Astrocyte (in vitro differentiated cells and primary cell): ENCODE measurements around the gene IGSF21. TPM values are rescaled to one million over a fixed set of nuclear protein-coding genes. Genes with fewer than 3 reads are reported as not detected.

Experiments used
- DNase-seq: peaks from one replicate; pipeline ENCODE4 v3.0.0-alpha.2; 2010; ENCODE audit warnings: low read depth
- FAIRE-seq: peaks from 2 replicates; lab custom pipeline; 2011; peaks lifted over from hg19 to GRCh38; lab: Jason Lieb, UNC
- H2AFZ ChIP-seq: 2 replicates; pipeline ENCODE4 v1.6.0; 2012; ENCODE audit warnings: low read depth, low read length, inconsistent platforms
- H3K27ac ChIP-seq: 2 replicates; pipeline ENCODE4 v1.5.1; 2011; ENCODE audit warnings: low read depth, low read length, inconsistent platforms
- H3K27me3 ChIP-seq: 2 replicates; pipeline ENCODE4 v1.6.0; 2011; ENCODE audit warnings: low read length, inconsistent platforms; ENCODE audit not compliant: insufficient read depth
- H3K36me3 ChIP-seq: 2 replicates; pipeline ENCODE4 v1.5.1; 2011; ENCODE audit warnings: low read length, inconsistent platforms; ENCODE audit not compliant: insufficient read depth
- H3K4me1 ChIP-seq: 2 replicates; pipeline ENCODE4 v1.5.1; 2011; ENCODE audit warnings: low read length, inconsistent platforms; ENCODE audit not compliant: insufficient read depth
- H3K4me2 ChIP-seq: 2 replicates; pipeline ENCODE4 v1.6.0; 2012; ENCODE audit warnings: low read length, inconsistent platforms
- H3K4me3 ChIP-seq: 2 replicates; pipeline ENCODE4 v1.5.1; 2011; ENCODE audit warnings: low read depth, mild to moderate bottlenecking, low read length, inconsistent platforms; ENCODE audit not compliant: insufficient read depth
- H3K79me2 ChIP-seq: 2 replicates; pipeline ENCODE4 v1.6.0; 2012; ENCODE audit warnings: mild to moderate bottlenecking, low read length, inconsistent platforms; ENCODE audit not compliant: insufficient read depth
- H3K9ac ChIP-seq: 2 replicates; pipeline ENCODE4 v1.6.0; 2012; ENCODE audit warnings: mild to moderate bottlenecking, low read length, inconsistent platforms
- H3K9me3 ChIP-seq: 2 replicates; pipeline ENCODE4 v1.5.1; 2012; ENCODE audit warnings: low read depth, mild to moderate bottlenecking, low read length, inconsistent platforms; ENCODE audit not compliant: insufficient read depth
- H4K20me1 ChIP-seq: 2 replicates; pipeline ENCODE4 v1.6.0; 2012; ENCODE audit warnings: low read length, inconsistent platforms; ENCODE audit not compliant: insufficient read depth
- H3K27ac Mint-ChIP-seq: one replicate; pipeline ENCODE4 v1.8.0; 2021; ENCODE audit warnings: mild to moderate bottlenecking, mixed read lengths; ENCODE audit not compliant: unreplicated experiment
- H3K27me3 Mint-ChIP-seq: one replicate; pipeline ENCODE4 v1.8.0; 2021; ENCODE audit warnings: low read depth, mixed read lengths; ENCODE audit not compliant: unreplicated experiment
- H3K36me3 Mint-ChIP-seq: one replicate; pipeline ENCODE4 v1.8.0; 2021; ENCODE audit warnings: low read depth, mixed read lengths; ENCODE audit not compliant: unreplicated experiment
- H3K4me1 Mint-ChIP-seq: one replicate; pipeline ENCODE4 v1.8.0; 2021; ENCODE audit warnings: low read depth, mixed read lengths; ENCODE audit not compliant: unreplicated experiment
- H3K4me3 Mint-ChIP-seq: one replicate; pipeline ENCODE4 v1.8.0; 2021; ENCODE audit warnings: mild to moderate bottlenecking, moderate library complexity, mixed read lengths; ENCODE audit not compliant: unreplicated experiment
- H3K9me3 Mint-ChIP-seq: one replicate; pipeline ENCODE4 v1.8.0; 2021; ENCODE audit warnings: mild to moderate bottlenecking, mixed read lengths; ENCODE audit not compliant: unreplicated experiment
- EZH2 ChIP-seq: IDR thresholded peaks from 2 replicates; pipeline ENCODE4 v1.6.1; 2012; ENCODE audit warnings: mild to moderate bottlenecking, low read length, inconsistent platforms; ENCODE audit not compliant: insufficient read depth
- total RNA-seq: library from RNA; stranded (reverse); gene quantifications from 2 replicates; pipeline ENCODE4 v1.2.1, GENCODE V29; 2021
- TF ChIP-seq, protein P1 (sequence below): IDR thresholded peaks from 2 replicates; pipeline ENCODE4 v1.5.1; 2011; ENCODE audit warnings: low read depth, mild to moderate bottlenecking, inconsistent platforms, low read length, moderate library complexity; ENCODE audit not compliant: insufficient read depth

Gene IGSF21
- total RNA-seq, 1 donor from 2014 or later: not detected

DNA sequence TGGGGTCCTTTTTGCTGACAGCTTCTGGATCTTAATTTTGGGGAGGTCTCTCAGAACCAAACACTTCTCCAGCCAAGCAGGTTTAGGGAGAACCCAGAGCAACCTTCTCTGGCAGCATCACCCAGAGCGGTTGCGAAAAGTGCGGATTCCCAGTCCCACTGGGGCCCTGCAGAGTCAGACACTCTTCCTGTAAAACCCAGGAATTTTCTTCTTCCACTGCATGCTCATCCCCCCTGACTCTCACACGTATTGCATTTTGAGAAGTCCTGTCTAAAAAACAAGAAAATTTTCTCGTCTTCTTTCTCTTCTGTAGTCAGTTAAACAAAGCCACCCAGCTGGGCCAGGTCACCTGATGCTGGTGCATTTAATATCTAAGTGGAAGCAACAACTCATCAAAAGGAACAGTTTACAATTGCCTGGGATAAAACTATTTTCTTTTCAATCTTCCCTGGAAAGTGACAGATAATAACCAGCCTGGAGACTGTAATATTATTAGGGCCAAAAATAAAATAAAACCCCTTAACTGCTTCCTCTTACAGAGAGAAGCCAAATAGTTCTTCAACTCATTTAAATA lies 156.0 kb downstream of the IGSF21 start:
- FAIRE-seq (no peak), DNase-seq (no peak)
- Histone ChIP-seq H3K79me2 (no peaks in the 10 kb centered on the region), H3K27me3 (no peaks in the 10 kb centered on the region), H3K9ac (no peak overlapping the region), H3K36me3 (no peaks in the 10 kb centered on the region), H3K4me1 (no peaks in the 10 kb centered on the region), H2AFZ (no peak overlapping the region), H4K20me1 (no peaks in the 10 kb centered on the region), H3K4me2 (no peak overlapping the region), H3K27ac (no peak overlapping the region), H3K4me3 (no peak overlapping the region), H3K9me3 (no peaks in the 10 kb centered on the region)
- Mint-ChIP-seq H3K27ac (no peak overlapping the region), H3K4me3 (no peak overlapping the region), H3K4me1 (no peaks in the 10 kb centered on the region), H3K36me3 (no peaks in the 10 kb centered on the region), H3K27me3 (peaks cover 67% of the 10 kb centered on the region), H3K9me3 (peaks cover 1% of the 10 kb centered on the region)
- TF ChIP-seq, protein P1, sequence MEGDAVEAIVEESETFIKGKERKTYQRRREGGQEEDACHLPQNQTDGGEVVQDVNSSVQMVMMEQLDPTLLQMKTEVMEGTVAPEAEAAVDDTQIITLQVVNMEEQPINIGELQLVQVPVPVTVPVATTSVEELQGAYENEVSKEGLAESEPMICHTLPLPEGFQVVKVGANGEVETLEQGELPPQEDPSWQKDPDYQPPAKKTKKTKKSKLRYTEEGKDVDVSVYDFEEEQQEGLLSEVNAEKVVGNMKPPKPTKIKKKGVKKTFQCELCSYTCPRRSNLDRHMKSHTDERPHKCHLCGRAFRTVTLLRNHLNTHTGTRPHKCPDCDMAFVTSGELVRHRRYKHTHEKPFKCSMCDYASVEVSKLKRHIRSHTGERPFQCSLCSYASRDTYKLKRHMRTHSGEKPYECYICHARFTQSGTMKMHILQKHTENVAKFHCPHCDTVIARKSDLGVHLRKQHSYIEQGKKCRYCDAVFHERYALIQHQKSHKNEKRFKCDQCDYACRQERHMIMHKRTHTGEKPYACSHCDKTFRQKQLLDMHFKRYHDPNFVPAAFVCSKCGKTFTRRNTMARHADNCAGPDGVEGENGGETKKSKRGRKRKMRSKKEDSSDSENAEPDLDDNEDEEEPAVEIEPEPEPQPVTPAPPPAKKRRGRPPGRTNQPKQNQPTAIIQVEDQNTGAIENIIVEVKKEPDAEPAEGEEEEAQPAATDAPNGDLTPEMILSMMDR: no peak
- TF ChIP-seq EZH2: no peak

DNA sequence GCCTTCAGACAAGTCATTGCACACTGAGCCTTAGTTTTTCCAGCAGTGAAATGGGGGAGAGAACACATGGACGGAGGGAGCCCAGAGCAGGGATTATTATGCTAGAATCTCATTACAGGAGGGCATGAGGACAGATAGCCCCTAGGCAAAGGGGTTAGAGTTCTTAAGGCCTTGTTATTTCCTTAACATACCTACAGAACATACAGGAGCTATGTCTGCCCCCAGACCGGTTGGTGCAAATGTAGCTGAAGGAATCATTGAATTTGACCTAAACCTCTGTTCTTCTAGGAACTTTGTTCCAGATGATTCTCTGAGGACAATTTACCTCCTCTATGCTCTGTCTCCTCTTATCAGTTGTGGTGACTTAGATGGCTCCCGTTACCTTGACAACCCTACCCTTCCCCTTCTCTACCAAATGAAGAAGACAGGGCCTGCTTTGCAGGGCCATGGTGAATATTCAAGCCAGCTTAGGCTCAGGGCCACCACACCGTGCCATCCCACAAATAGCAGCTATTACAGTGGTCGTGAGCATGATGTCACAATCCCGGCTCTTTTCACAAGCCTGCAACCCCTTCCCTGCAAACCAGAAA lies 156.9 kb downstream of the IGSF21 start:
- H3K36me3 ChIP-seq: no peaks in the 10 kb centered on the region
- DNase-seq: no peak
- H3K9me3 ChIP-seq: no peaks in the 10 kb centered on the region
- no peaks in the 10 kb centered on the region for H3K79me2 ChIP-seq
- H3K27me3 ChIP-seq: no peaks in the 10 kb centered on the region
- H3K4me1 ChIP-seq: no peaks in the 10 kb centered on the region
- H3K9ac ChIP-seq: no peak overlapping the region
- H3K4me3 ChIP-seq: no peak overlapping the region
- Mint-ChIP-seq H3K9me3 (peaks cover under 1% of the 10 kb centered on the region), H3K36me3 (no peaks in the 10 kb centered on the region), H3K4me3 (no peak overlapping the region), H3K4me1 (no peaks in the 10 kb centered on the region), H3K27ac (no peak overlapping the region), H3K27me3 (peaks cover 67% of the 10 kb centered on the region)
- no peak overlapping the region for H3K4me2 ChIP-seq
- H2AFZ ChIP-seq: no peak overlapping the region
- no peak overlapping the region for H3K27ac ChIP-seq
- H4K20me1 ChIP-seq: no peaks in the 10 kb centered on the region
- no peak for TF ChIP-seq EZH2
- TF ChIP-seq, protein P1: no peak
- no peak for FAIRE-seq

DNA sequence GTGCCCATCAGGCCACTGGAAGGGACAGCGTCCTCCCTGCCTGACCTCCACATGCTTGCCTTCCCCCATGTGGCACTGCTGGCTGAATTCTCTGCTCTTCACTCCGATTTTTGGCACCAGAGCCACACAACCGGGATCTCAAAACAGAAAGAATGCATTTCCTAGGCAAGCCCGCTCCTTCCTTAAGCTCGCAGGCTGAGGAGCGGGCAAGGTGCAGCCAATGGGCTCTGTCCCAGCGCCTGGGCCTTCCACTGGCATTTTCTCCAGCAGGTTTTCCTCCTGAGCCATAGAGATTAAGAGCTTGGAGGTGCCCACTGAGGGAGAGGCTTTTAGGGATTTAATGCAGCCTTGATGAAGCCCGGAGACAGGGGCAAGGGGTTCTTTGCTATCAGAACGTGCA lies 158.0 kb downstream of the IGSF21 start:
- no peak overlapping the region for H3K4me3 Mint-ChIP-seq
- H3K27me3 Mint-ChIP-seq: peaks cover 62% of the 10 kb centered on the region

More for the DNA sequence above, 158.0 kb downstream of the IGSF21 start:
- no peak overlapping the region for H3K4me2 ChIP-seq
- H3K4me1 ChIP-seq: no peaks in the 10 kb centered on the region
- no peaks in the 10 kb centered on the region for H3K9me3 ChIP-seq
- no peaks in the 10 kb centered on the region for H3K27me3 ChIP-seq
- TF ChIP-seq EZH2: no peak
- TF ChIP-seq, protein P1: no peak
- Mint-ChIP-seq H3K36me3 (no peaks in the 10 kb centered on the region), H3K4me1 (no peaks in the 10 kb centered on the region), H3K9me3 (no peaks in the 10 kb centered on the region), H3K27ac (no peak overlapping the region)
- H3K36me3 ChIP-seq: no peaks in the 10 kb centered on the region
- H3K9ac ChIP-seq: no peak overlapping the region
- H3K4me3 ChIP-seq: no peak overlapping the region
- no peak for DNase-seq
- H4K20me1 ChIP-seq: no peaks in the 10 kb centered on the region
- FAIRE-seq: no peak
- no peak overlapping the region for H3K27ac ChIP-seq
- no peaks in the 10 kb centered on the region for H3K79me2 ChIP-seq
- no peak overlapping the region for H2AFZ ChIP-seq
